Measurements from ENCODE around the gene ZNF23. TPM values are rescaled to one million over a fixed set of nuclear protein-coding genes. Genes with fewer than 3 reads are reported as not detected.

ZNF23 gene
- total RNA-seq (2022; extraction: Qiagen RNA extraction; ENCODE audit: low read depth), result 4.5 to 8.2 TPM (median 5.1 TPM) in 5 replicates

GRCh38 chr16:71461686-71462648 is at the start of gene ZNF23:
ZNF23 (minus strand) TSS chr16:71462247; CDS start chr16:71456796, 5,451 bp downstream.

DNA sequence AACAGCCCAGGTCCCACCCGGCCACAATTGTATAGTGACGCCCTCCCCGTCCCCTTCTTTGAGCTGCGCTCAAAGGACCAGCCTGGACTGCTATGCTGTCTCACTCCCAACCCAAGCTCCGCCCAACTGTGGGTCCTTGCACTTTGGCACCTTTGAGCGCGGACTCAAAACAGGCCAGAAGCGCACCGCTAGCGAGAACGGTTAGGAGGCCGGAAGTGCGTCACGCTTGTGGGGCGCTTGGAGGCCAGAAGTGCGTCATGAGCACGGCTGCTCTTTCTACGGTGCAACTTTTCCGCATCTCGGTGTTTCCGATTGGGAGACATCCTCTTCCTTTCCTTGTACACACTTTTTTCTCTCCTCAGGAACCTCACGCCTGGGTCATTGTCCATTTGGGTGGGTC is 27.1 kb upstream of the ZNF23 start, which contains the start of gene ZNF19:
ZNF19 (minus strand) TSS at position 203 of the 400 bp plus-strand sequence. CDS start 7,210 bp downstream, outside the sequence.

DNA sequence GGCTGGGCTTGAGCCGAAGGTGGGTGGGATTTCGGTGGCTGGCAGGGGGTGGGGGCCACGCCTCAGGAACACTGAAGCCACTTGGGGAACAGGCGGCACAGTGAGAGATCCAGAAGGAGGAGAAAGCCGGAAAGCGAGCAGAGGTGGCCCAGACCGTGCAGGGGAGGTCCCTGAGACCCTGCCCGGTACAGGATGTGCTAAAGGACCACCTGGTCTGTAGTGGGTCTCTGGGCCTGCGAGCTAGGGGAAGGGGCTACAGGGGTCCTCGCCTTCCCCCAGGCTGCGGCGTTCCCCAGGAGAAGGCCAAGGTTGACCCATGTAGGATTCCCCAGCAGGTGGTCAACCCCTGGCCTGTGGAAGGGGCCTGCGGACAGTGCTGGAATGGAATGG is 20.0 kb downstream of the ZNF23 start, which contains the start of gene TLE7:
TLE7 (minus strand) TSS at position 4 of the 390 bp plus-strand sequence. CDS start 8,730 bp downstream, outside the sequence.

Other genes starting within 250 kb of the ZNF23 start
- 0.23 to 0.47 TPM (median 0.36 TPM) in 5 replicates for gene HYDIN, start 231.5 kb downstream of the ZNF23 start, total RNA-seq (2022; extraction: Qiagen RNA extraction; ENCODE audit: low read depth)
- gene CMTR2, start 172.8 kb downstream of the ZNF23 start, total RNA-seq (2022; extraction: Qiagen RNA extraction; ENCODE audit: low read depth), result 5.2 to 14.7 TPM (median 13.6 TPM) in 5 replicates
- gene CALB2, start 103.5 kb downstream of the ZNF23 start, total RNA-seq (2022; extraction: Qiagen RNA extraction; ENCODE audit: low read depth), result 6.7 to 9.8 TPM (median 7.3 TPM) in 5 replicates
- not detected in 5 replicates for gene TLE7, start 20.2 kb downstream of the ZNF23 start, total RNA-seq (2022; extraction: Qiagen RNA extraction; ENCODE audit: low read depth)
- 1.6 to 3.9 TPM (median 1.8 TPM) in 5 replicates for gene ZNF19, start 27.1 kb upstream of the ZNF23 start, total RNA-seq (2022; extraction: Qiagen RNA extraction; ENCODE audit: low read depth)
- 0.05 to 0.08 TPM in 2 of 5 replicates, not detected in the others for gene CHST4, start 64.2 kb upstream of the ZNF23 start, total RNA-seq (2022; extraction: Qiagen RNA extraction; ENCODE audit: low read depth)
- gene TAT, start 114.8 kb upstream of the ZNF23 start, total RNA-seq (2022; extraction: Qiagen RNA extraction; ENCODE audit: low read depth), result 0.03 to 0.06 TPM in 2 of 5 replicates, not detected in the others
- 0.20 to 0.61 TPM (median 0.22 TPM) in 5 replicates for gene MARVELD3, start 163.9 kb upstream of the ZNF23 start, total RNA-seq (2022; extraction: Qiagen RNA extraction; ENCODE audit: low read depth)

Measured in A549 treated with RU486 at 1 μM for 4 hours (cell line).